HG02938 (cell line): ENCODE results near the gene PALM.
A peak's percentile ranks its signal among the peaks of the same experiment; 100 is the strongest.
"Not testable (repeated sequence)": the region's sequence is repeated elsewhere in the genome, so short reads cannot be mapped to it uniquely, and the experiment has no call there.

Experiments used
- ATAC-seq: cut with Tn5 transposase; IDR thresholded peaks from one replicate; pipeline ENCODE4 v1.9.1; 2021; ENCODE audit warnings: mild to moderate bottlenecking, moderate library complexity; ENCODE audit not compliant: unreplicated experiment

PALM gene

DNA sequence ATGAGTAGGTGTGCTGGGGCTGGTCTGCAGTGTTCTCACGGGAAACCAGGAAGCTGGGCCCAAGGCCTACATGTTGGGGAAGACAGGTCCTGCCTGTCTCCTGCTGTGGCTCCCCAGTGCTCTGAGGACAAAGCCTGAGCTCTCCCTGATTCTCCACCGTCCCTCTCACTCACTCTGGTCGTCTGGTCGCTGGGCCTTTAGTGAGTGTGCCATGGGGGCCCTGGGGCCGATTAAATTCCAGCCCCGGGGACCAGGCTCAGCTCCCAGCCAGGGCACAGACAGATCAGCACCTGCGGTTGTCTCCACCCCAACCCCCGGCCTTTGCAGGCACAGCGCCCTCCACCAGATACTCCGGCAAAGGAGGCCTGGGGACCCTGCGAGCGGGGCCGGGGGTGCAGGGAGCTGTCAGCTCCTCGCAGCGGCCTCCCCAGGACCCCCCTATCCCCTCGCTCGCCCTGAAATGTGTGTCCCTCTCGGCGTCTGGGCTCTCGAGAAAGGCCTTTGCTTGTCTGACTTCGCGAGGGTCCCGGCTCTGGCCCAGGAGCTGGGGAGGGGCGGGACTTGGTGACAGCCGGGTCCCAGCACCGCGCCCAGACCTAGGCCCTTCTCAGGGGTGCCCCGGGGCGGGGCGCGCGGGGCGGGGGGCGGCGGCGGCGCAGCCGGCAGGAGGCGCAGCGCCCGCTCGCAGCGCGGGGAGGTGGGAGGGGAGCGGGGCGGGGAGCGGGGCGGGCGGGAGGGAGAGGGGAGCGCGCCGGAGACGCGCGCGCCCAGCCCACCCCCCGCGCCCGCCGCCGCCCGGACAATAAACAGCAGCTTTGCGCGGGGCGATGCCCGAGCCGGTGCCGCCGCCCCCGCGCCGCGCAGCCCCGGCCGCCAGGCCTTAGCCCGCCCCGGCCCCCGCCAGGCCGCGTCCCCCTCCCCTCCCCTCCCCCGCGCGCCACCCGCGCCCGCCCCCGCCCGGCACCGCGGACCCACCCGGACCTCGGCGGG lies at the start of gene PALM:
PALM (plus strand) TSS at position 782 of the 990 bp plus-strand sequence. CDS start 212 bp downstream, outside the sequence.
- ATAC-seq, result no peak

DNA sequence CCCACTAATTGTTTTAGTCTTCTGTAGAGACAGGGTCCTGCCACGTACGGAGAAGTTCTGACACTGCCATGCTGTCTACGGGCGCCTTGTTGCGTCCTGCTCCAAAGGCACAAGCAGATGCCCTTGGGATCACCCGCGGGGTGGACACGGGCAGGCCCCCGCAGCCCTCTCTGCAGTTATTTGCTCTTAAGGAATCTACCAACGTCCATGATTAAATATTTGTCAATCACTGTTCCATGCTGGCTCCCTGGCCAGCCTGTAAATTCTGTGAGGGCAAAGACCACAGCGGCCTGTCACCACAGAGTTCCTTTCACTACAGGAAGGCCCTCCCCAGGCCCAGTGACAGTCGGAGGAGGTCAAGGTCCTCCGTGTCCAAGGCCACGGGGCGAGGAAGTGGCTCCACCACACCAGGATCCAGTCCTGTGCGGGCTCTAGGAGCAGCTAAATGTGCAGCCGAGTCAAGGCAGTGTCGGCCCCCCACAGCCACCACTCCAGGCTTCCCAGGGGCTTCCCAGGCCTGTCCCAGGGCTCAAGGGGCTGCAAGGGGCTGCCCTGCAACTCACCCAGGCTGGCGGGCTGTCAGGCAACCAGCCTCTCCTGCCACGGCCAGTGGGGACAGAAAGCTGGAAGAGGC lies 47.8 kb upstream of the PALM start:
- no peak for ATAC-seq

GRCh38 chr19:661427-662196 lies 47.1 kb upstream of the PALM start:
- no peak for ATAC-seq

GRCh38 chr19:662207-662961 lies 46.4 kb upstream of the PALM start:
- peak; percentile 21 for ATAC-seq

DNA sequence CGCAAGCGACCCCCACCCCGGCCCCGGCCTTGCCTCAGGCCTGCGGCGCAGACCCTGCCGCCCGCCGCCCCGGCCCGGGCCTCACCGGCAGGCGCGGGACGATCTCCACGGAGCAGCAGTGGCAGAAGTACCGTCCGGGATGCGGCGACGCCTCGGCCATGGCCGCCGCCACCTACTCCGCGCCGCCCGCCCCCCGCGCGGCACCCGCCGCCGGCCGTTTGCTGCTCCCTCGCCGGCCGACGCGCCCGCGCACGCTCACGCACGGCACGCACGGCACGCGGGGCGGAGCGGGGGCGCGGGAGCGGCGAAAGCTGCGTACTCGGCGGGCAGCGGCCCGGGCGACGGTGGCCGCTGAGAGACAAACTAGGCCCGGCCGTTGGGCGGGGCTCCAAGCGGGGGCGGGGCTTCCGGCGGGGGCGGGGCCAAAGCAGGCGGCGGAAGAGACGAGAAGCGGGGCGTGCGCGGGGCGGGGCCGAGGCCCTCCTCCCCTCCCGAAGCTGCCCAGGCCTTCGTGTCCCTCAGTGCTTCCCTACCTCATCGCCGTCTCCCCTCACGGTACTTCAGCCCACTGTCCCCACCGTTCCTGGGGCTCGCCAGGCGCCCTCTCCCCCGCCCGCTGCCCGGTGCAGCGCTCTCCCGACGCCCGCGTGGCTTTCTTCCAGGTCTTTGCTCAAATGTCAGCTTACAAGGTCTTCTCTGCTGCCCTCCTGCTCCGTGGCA lies 45.6 kb upstream of the PALM start, which contains the start of gene RNF126:
RNF126 (minus strand) TSS at position 253 of the 720 bp plus-strand sequence; CDS start at position 160, 93 bp downstream.
- peak; percentile 48 for ATAC-seq

GRCh38 chr19:663682-664117 lies 45.0 kb upstream of the PALM start:
- no peak for ATAC-seq

DNA sequence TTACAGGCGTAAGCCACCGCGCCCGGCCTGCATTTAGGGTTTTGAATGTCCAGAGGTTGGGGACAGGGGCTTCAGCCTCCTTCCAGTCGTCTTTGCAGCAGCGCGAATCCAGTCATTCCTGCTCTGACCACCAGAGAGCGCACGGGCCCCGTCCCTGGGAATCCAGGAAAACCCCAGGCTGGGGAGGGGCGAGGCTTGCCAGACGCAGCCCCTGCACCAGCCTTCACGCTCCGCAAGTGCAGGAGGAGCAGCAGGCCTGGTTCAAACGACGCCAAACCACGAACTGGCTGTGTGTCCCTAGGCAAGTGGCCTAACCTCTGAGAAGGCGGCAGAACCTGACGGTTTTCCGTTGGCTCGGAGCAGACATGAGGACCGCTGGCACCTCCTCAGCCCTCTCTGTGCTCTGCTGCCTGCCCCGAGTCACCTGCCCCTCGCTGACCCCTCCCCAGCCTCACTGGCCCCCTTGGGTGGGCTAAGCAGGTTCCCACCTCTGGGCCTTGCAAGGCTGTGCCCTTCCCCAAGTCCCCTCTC lies 43.8 kb upstream of the PALM start:
- ATAC-seq, result no peak

DNA sequence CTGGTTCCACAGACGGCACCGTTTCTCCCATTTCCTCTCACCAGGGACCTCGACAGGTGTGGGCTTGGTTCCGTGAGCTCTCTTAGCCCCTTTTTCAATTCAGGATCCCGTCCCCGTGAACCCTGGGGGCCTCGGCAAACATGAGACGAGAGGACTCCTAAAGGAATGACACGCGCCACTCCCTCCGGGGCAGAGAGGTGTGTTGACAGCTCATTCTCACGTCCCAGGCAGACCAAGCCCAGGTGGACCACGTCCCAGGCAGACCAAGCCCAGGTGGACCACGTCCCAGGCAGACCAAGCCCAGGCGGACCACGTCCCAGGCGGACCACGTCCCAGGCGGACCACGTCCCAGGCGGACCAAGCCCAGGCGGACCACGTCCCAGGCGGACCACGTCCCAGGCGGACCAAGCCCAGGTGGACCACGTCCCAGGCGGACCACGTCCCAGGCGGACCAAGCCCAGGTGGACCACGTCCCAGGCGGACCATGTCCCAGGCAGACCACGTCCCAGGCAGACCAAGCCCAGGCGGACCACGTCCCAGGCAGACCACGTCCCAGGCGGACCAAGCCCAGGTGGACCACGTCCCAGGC lies 41.7 kb upstream of the PALM start:
- not testable (repeated sequence) for ATAC-seq

GRCh38 chr19:668675-669434 lies 39.9 kb upstream of the PALM start:
- not testable (repeated sequence) for ATAC-seq

DNA sequence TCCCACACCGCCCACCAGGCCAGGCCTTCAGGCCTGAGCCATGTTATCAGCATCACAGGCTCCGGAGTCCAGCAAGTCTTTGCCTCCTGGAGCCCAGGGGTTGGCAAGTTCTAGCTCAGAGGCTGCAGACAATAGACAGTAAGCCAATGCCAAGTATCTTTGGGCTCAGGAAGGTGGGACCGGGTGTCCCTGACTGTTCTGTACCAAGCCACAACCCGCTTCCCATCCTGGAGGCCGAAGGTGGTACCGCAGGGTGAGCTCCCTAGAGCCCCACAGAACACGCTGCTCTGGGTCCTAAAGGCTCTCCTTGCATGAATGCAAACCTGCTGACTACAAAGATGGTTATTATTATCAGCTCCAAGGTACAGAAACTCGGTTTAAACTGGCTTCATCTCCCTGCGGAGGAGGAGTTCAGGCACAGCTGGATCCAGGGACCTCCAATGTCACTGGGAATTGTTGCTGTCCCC lies 38.1 kb upstream of the PALM start:
- ATAC-seq, result no peak

GRCh38 chr19:674282-675151 lies 34.2 kb upstream of the PALM start:
- no peak for ATAC-seq

GRCh38 chr19:676007-676338 lies 32.8 kb upstream of the PALM start:
- ATAC-seq, result no peak

GRCh38 chr19:676339-677105 lies 32.2 kb upstream of the PALM start, which contains the start of gene FSTL3:
Gene FSTL3 (plus strand): TSS chr19:676392. CDS start chr19:676424, 32 bp downstream.
- ATAC-seq, result no peak

DNA sequence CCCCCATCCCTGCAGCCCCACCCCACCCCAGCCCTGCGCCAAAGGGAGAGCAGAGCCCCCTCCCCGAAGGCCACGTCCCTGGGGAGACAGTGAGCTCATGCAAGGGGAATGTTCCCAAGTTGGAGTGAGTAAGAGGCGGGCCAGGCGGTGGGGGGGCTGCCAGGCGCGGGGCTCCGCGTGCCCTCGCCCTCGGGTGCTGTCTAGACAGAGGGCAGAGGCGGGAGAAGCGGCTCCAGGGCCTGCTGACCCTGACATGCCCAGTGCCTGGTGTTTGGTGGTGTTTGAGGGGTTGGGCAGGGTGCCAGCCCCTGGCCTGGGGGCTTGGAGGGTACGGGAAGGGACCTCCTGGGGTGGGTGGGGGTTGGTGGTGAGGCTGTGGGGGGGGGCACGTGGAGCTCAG lies 31.5 kb upstream of the PALM start:
- no peak for ATAC-seq

GRCh38 chr19:677601-678436 lies 30.9 kb upstream of the PALM start:
- no peak for ATAC-seq
